Lung (tissue), 12 donors: ENCODE results near the gene CXCR2. TPM values are rescaled to one million over a fixed set of nuclear protein-coding genes. Genes with fewer than 3 reads are reported as not detected.

Experiments
- ATAC-seq: fragments of 200-7000 bp; cut with Tn5 transposase; one replicate; pipeline ENCODE4 v1.9.1; 2020; ENCODE audit warnings: moderate number of reproducible peaks; ENCODE audit not compliant: insufficient read depth, low FRiP score
- DNase-seq, 3 donors: peaks; one replicate each; pipeline ENCODE4 v3.0.0-alpha.2; 2013 to 2017
- H3K27ac ChIP-seq, 2 donors: one replicate each; pipeline ENCODE4 v1.5.1; 2013; ENCODE audit warnings: mild to moderate bottlenecking in 2 of 2, moderate library complexity in 2 of 2, control low read depth in 1 of 2, inconsistent platforms in 1 of 2, low read depth in 1 of 2, low read length in 1 of 2
- H3K27me3 ChIP-seq, 3 donors: one replicate each; pipeline ENCODE4 v1.5.1; 2013; ENCODE audit warnings: low read length in 2 of 3; ENCODE audit not compliant: control insufficient read depth in 3 of 3, insufficient read depth in 3 of 3
- H3K36me3 ChIP-seq, 4 donors: one replicate each; pipeline ENCODE4 v1.5.1; 2013; ENCODE audit warnings: low read length in 4 of 4, mild to moderate bottlenecking in 1 of 4, moderate library complexity in 1 of 4; ENCODE audit not compliant: control insufficient read depth in 4 of 4, insufficient read depth in 4 of 4
- H3K4me1 ChIP-seq, 5 donors: one replicate each; pipeline ENCODE4 v1.5.1; 2013; ENCODE audit warnings: low read length in 5 of 5, mild to moderate bottlenecking in 2 of 5, moderate library complexity in 1 of 5; ENCODE audit not compliant: control insufficient read depth in 5 of 5, insufficient read depth in 5 of 5
- H3K4me3 ChIP-seq: one replicate; pipeline ENCODE4 v1.5.1; 2013; ENCODE audit warnings: mild to moderate bottlenecking, control low read depth, moderate library complexity
- H3K9ac ChIP-seq, 2 donors: one replicate each; pipeline ENCODE4 v1.5.1; 2013; ENCODE audit warnings: low read length in 2 of 2, control low read depth in 1 of 2; ENCODE audit not compliant: insufficient read depth in 1 of 2
- H3K9me3 ChIP-seq, 4 donors: one replicate each; pipeline ENCODE4 v1.5.1; 2013; ENCODE audit warnings: low read length in 3 of 4, mild to moderate bottlenecking in 1 of 4, moderate library complexity in 1 of 4; ENCODE audit not compliant: control insufficient read depth in 4 of 4, insufficient read depth in 3 of 4
- CTCF ChIP-seq: IDR thresholded peaks from 2 replicates; pipeline ENCODE4 v1.5.1; 2012; ENCODE audit warnings: mild to moderate bottlenecking; ENCODE audit errors: control extremely low read depth, extremely low read depth
- WGBS, 2 donors: extraction: QIAGEN DNeasy Blood & Tissue Kit; methylation state at CpG; one replicate each; pipeline ENCODE4 v1.1.7; 2013; 5-methylcytosine and 5-hydroxymethylcytosine counted together
- polyA plus RNA-seq, 2 donors: library from polyadenylated mRNA; stranded (reverse); fragments of 200-250 nt; gene quantifications; one replicate each; pipeline ENCODE4 v1.2.1, GENCODE V29; 2013
- total RNA-seq, 2 donors: library from RNA; depleted of rRNA in 1 of 2; stranded (reverse); fragments of >200 nt in 1 of 2; gene quantifications; one replicate each; pipeline ENCODE4 v1.2.1, GENCODE V29; 2014 to 2021
- donor health status: control.
- donor health status: control.
- donor health status: Bipolar disorder and iron deficiency.
- donor health status: healthy.
- donor health status: DM: yes; HTN: yes; CAD: no.

The CXCR2 gene
- total and polyA plus RNA-seq, 4 donors = 0.73 to 31.5 (median 4.5) TPM

- Histone ChIP-seq H3K4me1 (peaks cover 0 to 12% (median 4%) of the 10 kb centered on the region in 5 donors), H3K9me3 (no peaks in the 10 kb centered on the region), H3K36me3 (no peaks in the 10 kb centered on the region), H3K4me3 (no peak overlapping the region), H3K9ac (no peak overlapping the region), H3K27ac (no peak overlapping the region), H3K27me3 (no peaks in the 10 kb centered on the region)
- ATAC-seq (no peak), DNase-seq (no peak)
- TF ChIP-seq CTCF = no peak
- WGBS, 2 donors = 56 to 74% methylated on average over 6 of the region's 6 CpGs
Measured at GRCh38 chr2:218128781-218129457, 3.1 kb downstream of the CXCR2 start.

GRCh38 chr2:218129458-218130135, 3.8 kb downstream of the CXCR2 start:
- no peak overlapping the region for H3K9ac ChIP-seq
- DNase-seq = peak in 2 of 3 donors; percentile 21 to 23
- H3K4me3 ChIP-seq = no peak overlapping the region
- no peak for TF ChIP-seq CTCF
- no peaks in the 10 kb centered on the region for H3K36me3 ChIP-seq
- H3K4me1 ChIP-seq = peaks cover 0 to 11% (median 4%) of the 10 kb centered on the region in 5 donors
- H3K27me3 ChIP-seq = no peaks in the 10 kb centered on the region
- no peak for ATAC-seq
- H3K9me3 ChIP-seq = no peaks in the 10 kb centered on the region
- no peak overlapping the region for H3K27ac ChIP-seq
- WGBS, 2 donors = 77 to 88% methylated on average over 6 of the region's 6 CpGs

DNA sequence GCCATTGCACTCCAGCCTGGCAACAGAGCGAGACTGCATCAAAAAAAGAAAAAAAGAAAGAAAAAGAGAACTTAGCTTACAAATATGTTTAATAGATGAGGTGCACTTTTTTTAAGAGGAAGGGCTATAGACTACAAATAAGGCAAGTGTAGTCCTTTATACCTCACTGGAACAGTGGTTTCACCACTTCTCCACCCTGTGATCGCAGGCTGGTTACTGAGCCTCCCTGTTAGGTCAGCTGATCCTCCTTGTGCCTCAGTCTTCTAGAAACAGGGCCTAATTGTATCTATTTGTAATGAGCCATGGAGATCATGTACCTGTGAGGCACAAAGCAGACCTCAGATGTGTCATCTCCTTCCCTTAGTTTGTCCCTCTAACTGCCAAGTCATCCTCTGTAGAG, 4.5 kb downstream of the CXCR2 start:
- no peaks in the 10 kb centered on the region for H3K27me3 ChIP-seq
- ATAC-seq = no peak
- H3K9me3 ChIP-seq = peaks cover 0 to under 1% (median 0%) of the 10 kb centered on the region in 4 donors
- peaks cover 0 to 5% (median 0%) of the 10 kb centered on the region in 5 donors for H3K4me1 ChIP-seq
- 88 to 94% methylated on average over 2 of the region's 2 CpGs for WGBS, 2 donors
- H3K4me3 ChIP-seq = no peak overlapping the region
- TF ChIP-seq CTCF = no peak
- H3K27ac ChIP-seq = no peak overlapping the region
- no peak for DNase-seq
- H3K9ac ChIP-seq = no peak overlapping the region
- no peaks in the 10 kb centered on the region for H3K36me3 ChIP-seq
